Stimulated activated CD8-positive, alpha-beta memory T cell treated with anti-CD3 and anti-CD28 coated beads, Interleukin-2, amount 100 ng/mL, for 48 hours (primary cell): Measurements from ENCODE around the gene ZFYVE27.

Source experiments
- DNase-seq, 2 donors: peaks; one replicate each; pipeline ENCODE4 v3.0.0-alpha.2; 2020; ENCODE audit warnings: low read depth in 2 of 2

The ZFYVE27 gene

DNA sequence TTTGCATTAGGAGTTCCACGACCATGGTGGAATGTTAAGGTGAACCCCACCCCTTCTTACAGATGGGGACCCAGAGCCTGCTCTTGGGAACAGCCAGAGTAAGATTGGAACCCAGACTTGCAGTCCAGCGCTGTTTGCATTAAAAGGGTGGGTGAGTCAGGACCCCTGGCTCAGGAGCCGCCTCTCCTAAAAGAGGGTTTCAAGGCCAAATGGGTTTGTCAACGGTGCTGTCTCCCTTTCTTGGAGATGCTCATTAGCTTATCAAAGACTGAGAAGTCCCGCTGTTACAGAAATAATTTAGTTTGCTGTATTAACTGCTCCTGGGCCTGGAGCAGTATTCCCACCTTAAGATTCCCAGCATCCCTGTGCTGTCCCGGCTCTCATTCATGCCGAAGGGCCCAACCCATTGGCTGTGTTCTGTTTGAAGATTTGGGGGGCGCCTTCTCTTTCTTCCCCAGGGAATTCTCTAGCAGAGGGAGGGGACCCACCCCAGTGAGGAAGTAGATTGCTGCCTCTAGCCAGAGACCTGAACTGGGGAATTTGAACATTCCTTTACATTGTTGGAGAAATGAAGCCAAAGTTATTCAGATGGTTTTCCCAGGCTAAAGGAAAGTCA is 21.6 kb upstream of the ZFYVE27 start:
- no peak for DNase-seq

DNA sequence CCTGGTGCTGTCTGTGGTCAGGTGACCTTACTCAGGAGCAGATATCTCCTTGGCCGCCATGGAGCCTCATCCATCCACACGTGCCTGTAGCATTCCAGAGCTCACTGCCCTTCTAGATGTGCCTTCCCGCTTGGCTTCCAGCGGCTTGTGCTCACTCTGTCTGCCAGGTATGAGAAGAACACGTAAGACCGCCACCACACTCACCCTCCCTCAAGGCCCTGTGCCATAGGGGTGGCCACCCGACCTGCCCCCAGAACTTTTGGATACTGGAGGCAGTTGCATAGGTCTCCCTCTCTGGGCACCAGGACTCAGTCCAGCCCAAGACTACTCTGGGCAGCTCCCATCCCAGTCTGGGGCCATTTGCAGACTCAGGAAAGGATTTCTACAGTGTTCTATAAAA is 19.3 kb upstream of the ZFYVE27 start:
- no peak for DNase-seq

- DNase-seq, result no peak
These were observed 18.8 kb upstream of the ZFYVE27 start for GRCh38 chr10:97718178-97718577.

GRCh38 chr10:97718659-97719142 is 18.2 kb upstream of the ZFYVE27 start:
- no peak for DNase-seq

DNA sequence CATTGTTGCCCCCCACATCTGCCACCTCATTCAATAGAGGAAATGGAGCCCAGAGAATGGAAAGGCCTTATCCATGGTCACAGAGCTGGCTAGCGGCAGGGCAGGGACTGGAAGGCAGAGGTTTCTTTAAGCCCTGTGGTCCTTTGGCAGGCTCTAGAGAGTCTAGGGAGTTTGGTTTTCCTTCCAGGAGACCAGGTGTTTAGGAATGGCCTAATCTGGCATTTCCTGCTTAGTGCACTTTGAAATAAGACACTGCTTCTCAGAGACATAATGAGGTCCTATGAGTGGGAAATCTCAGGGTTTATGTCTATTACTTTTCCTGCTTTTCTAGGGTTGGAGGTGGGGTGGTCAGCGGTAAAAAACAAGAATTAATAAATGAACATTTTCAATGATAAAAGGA is 17.3 kb upstream of the ZFYVE27 start:
- DNase-seq, result no peak

DNA sequence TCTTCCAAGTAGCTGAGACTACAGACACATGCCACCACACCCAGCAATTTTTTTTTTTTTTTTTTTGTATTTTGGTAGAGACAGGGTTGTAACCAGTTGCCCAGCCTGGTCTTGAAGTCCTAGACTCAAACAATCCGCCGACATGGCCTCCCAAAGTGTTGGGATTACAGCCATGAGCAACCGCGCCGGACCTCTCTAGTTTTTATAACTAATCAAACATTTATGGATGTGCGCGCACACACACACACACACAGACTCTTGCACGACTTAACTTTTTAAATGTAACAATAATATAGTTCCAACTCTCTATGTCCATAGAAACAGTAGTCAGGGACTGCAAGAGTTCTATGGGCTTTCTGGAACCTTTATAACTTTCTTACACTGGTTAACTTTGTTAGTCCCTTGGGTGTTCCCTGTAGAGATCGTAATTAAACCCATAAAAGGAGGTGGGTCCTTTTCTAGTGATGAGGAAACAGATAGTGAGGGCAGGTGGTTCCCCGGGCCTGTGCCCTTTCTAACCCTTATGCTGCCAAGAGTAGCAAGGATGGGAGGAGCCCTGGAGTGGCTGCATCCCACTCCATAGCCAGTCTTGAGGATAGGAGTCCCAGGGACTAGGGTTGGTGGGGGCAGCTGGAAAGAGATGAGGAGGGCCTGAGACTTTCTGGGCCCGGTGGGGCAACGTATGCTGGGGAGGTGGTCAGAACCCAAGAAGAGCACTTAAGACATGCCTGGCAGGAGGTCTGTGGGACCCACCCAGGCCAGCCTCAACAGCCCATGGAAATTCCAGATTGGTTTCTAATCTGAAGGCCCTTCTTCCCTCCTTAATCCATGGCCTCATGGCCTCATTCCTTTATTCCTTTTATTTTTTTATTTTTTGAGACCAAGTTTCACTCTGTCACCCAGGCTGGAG is 14.8 kb upstream of the ZFYVE27 start:
- DNase-seq, result no peak

GRCh38 chr10:97723001-97723400 is 13.9 kb upstream of the ZFYVE27 start:
- DNase-seq, result no peak

- no peak for DNase-seq
These were observed 12.5 kb upstream of the ZFYVE27 start for GRCh38 chr10:97724341-97724941.

GRCh38 chr10:97726636-97727178 is 10.2 kb upstream of the ZFYVE27 start:
- DNase-seq, result no peak

- no peak for DNase-seq
These were observed 7.9 kb upstream of the ZFYVE27 start for GRCh38 chr10:97729014-97729413.

DNA sequence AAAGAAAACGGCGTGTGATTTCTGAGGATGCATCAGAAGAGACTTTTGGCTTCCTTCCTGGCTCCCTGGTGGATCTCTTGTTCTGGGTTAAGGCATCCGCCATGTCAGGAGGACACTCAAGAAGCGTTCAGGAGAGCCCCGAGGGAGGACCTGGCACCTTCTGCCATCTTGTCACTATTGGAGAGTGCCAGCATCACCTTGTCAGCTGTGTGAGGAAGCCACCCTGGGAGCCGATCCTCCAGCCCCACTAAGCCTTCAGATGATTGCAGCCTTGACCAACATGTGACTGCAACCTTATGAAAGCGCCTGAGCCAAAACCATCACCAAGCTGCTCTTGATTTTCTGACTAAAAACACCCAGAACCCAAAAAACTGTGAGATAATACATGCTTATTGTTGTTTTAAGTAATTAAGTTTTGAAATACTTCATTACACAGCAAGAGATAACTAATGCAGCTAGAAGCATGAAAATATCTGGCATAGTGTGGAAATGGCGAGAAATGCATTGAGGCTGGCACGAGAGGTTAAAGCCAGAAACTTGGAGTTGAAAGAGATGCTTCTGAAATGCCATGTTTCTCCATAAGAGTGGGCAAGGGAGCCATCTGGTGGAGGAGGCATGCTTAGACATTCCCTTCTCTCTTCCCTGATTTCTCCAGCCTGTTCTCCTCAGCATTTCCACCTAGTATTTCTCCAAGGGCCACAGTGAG is 5.4 kb upstream of the ZFYVE27 start:
- DNase-seq, result no peak

GRCh38 chr10:97732052-97732359 is 4.9 kb upstream of the ZFYVE27 start:
- DNase-seq, result no peak

GRCh38 chr10:97733256-97733655 is 3.7 kb upstream of the ZFYVE27 start:
- DNase-seq, result no peak

DNA sequence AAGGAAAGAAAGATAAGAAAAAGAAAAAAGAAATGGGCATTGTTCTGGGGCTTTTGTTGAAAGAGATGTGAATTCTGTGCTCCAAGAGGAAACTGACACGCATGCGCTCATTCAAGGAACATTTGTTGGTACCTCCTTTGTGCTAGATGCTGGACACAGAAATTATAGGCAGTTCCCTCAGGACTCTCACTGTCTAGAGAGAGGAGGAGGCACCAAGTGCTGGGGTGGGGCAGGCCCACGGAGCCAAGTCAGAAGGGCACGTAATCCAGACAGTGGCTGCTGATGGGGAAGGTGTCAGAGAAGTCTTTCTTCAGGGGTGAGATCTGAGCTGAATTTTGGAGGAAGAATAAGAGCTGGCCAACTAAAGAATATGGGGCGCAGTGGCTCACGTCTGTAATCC is 2.9 kb upstream of the ZFYVE27 start:
- DNase-seq, result no peak

DNA sequence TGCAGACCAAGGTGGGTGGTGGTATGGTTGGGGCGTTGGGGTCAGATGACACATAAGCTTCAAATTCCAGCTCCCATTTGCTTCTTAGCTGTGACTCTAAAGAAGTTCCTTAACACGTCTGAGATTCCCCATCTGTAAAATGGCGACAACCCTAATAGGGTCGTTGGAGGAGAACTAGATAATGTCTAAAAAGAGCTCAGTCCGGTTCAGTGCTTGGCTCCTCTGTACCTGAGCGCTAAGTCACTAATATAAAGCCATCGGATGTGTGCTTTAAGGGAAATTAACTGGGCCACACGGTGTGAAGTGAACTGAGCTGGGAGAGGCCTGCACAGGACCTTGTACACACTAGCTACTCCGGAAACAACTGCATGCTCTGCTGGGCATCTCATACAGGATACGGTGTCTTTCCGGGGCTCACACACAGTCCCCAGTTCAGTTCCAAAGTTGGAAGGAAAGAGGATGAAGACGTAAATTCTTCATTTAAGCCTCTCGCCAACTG is 476 bp upstream of the ZFYVE27 start:
- DNase-seq, result no peak

DNA sequence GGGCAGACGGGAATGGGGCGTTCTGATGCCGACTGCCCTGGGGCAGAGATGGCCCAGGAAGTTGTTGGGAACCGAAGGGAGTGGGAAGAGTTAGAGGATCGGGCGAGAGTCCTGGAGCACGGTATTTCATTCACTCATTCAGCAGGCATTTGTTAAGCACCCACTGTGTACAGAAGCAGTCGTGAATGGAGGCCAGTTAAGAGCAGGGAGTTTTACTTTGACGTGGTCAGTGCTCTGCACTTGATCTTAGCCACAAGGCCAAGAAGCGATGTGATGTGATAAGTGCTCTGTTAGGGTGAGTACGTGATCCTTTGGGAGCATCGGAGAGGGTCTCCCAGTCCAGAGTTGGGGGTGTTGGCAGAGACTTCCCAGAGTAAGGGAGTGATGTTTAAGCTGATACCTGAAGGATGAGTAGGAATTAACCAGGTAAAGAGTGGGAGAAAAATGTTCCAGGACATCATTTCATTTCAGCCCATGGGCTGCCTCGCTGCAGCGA is 890 bp downstream of the ZFYVE27 start:
- no peak for DNase-seq

- no peak for DNase-seq
These were observed 1.7 kb downstream of the ZFYVE27 start for GRCh38 chr10:97738616-97739015.

DNA sequence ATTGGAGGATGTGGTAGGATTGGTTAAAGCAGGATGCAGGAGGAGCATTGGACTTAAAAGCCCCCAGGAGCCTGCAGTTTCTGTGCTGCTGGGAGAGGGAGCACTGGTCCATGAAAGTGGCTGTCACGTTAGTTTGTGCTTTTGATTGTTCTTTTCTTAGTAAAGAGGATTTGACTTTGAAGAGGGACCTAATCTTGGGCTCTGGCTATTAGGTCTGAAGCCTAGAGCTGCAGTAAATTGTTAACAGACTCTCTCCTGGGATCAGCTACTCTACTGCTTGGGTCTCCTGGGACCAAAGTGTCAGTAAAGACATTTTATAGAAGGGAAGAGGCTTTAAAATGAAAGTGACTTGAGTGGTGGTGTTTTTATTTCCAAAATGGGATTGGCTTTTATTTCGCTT is 3.7 kb downstream of the ZFYVE27 start:
- no peak for DNase-seq

DNA sequence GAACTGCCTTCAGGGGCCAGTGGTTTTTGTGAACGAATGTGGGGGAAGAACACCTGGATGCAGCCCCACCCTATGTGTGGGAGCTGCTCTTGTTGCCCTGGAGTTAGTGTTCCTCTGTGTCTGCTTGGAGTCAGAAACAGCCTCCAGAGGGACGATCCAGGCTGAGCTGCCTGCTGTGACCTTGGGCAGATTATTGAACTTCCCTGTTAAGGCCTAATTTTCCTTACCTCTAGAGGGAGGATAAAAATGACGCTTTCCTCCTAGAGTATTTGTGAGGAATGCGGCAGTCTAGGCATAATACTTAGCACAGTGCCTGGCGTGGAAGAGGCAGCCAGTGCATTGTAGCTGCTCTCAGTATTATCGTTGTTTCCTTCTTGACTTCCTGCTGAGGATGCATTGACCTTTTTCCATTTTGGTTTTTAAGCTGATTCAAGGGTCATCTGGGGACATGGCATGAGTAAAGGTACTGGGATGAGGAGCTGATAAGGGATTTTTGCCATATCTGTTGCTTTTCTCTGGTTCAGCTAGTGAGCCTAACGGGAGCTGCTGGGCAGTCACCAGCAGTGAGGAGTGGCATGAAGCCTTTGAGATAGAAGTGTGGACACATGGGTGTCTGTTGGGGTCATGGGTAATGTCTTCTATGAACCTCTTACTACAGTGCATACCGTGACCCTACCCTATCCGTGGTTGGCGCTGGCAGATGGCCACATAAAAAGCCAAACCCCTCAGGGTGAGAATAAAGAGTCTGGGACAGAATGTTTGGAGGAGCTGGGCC is 6.4 kb downstream of the ZFYVE27 start:
- DNase-seq, result no peak

DNA sequence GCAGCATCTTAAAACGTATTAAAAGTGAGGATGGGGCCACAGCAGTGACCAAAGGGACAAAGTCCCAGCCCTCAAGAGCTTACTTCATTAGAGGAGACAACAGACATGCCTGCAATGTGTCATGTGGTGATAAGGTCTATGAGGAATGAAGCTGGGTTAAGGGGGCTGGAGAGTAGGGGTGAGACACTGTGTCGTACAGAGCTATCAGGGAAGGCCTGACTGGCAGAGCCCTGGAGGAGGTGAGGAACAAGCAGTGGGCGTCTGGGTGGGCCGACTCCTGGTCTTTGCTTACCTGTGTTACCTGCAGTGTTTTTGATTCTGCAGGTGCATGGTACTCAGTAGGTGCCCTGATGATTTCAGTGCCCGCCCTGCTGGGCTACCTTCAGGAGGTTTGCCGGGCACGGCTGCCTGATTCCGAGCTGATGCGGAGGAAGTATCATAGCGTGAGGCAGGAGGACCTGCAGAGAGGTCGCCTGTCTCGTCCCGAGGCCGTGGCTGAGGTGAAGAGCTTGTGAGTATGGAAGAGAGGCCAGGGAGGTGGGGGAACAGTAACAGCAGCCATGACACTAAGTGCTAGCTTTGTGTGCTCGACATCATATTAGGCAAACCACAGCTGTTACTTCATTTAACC is 7.6 kb downstream of the ZFYVE27 start:
- DNase-seq, result no peak
